Muscle of back (tissue), 13 donors: ENCODE measurements around the gene C11orf91. TPM values are rescaled to one million over a fixed set of nuclear protein-coding genes. Genes with fewer than 3 reads are reported as not detected.
"Not testable (repeated sequence)": the region's sequence is repeated elsewhere in the genome, so short reads cannot be mapped to it uniquely, and the experiment has no call there.

Source experiments
- DNase-seq, 3 donors: peaks; one replicate each; pipeline versions ENCODE4 v3.0.0 to v3.0.0-alpha.2; 2013
- long read RNA-seq, 9 donors: transcript quantifications; one replicate each; lab custom pipeline, GENCODE V29; 2026
- polyA plus RNA-seq, 10 donors: library from polyadenylated mRNA; unstranded; fragments of 120-200 nt; gene quantifications; one replicate each; pipeline ENCODE4 v1.2.1, GENCODE V29; 2013; ENCODE audit not compliant: insufficient read length in 10 of 10

Gene C11orf91, protein sequence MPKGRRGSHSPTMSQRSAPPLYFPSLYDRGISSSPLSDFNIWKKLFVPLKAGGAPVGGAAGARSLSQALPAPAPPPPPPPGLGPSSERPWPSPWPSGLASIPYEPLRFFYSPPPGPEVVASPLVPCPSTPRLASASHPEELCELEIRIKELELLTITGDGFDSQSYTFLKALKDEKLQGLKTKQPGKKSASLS
- not detected for polyA plus RNA-seq
- long read RNA-seq, donor 1 = 0 reads
- long read RNA-seq, donor 2 = 0 reads
- long read RNA-seq, donor 3 = 0 reads
- long read RNA-seq, donor 4 = 0 reads
- long read RNA-seq, donor 5 = 0 reads
- long read RNA-seq, donor 6 = 0 reads
- long read RNA-seq, donor 7 = 0 reads
- long read RNA-seq, donor 8 = 0 reads
- long read RNA-seq, donor 9 = 0 reads

- peak; percentile 97 to 99 (median 98) for DNase-seq
Measured at GRCh38 chr11:33700502-33701271, at the start of gene C11orf91. Gene C11orf91 (minus strand): TSS chr11:33700826. CDS start chr11:33700740, 86 bp downstream.

GRCh38 chr11:33747979-33748378 is 47.4 kb upstream of the C11orf91 start:
- DNase-seq = peak in 2 of 3 donors; percentile 61 to 70

GRCh38 chr11:33743291-33743690 is 42.7 kb upstream of the C11orf91 start:
- no peak for DNase-seq

DNA sequence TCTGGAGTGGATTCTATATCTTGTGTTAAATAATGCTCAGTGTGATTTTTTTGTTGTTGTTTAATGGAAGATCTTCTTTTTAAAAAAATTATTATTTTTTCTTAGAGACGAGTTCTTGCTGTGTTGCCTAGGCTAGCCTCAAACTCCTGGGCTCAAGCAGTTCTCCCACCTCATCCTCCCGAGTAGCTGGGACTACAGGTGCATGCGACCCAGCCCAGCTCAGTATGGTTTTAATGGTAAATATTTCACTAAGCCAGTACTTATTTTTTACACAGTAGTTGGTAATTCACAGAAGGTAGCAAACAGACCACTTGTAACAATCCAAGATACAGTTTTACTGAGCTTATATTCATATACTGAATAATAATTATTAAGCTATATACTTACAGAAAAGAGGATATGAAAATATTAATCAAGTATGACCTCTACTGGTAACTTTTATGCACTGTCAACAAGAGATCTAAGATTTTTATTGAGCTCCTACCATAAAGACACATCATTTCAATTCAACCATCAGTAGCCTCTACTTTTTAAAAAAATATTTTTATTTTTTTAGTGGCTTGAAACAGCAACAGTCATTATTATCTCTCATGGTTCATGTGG is 41.7 kb upstream of the C11orf91 start:
- peak in 2 of 3 donors; percentile 27 to 51 for DNase-seq

- DNase-seq = no peak
Measured at GRCh38 chr11:33741806-33742205, 41.2 kb upstream of the C11orf91 start.

DNA sequence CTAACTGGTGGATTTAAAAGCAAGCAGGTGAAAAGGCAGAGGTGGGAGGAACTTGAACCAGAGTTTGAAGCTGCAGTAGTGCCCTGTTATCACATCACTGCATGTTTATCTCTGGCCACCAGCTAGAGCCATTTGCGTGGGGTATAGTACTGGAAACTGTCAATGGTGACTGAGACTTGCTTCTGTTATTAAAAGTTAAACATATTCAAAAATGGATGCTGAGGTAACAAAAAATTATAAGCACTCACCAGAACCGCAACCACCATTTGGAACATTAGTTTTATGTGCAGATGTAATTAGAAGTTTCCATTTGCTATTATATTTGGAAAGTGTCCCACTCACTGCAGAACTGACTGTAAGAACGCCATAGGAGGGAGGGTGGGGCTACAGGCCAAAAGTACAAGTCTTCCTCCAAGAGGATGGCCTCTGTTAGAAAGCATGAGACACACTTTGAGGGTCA is 36.8 kb upstream of the C11orf91 start:
- DNase-seq = peak in 1 of 3 donors; percentile 59

DNA sequence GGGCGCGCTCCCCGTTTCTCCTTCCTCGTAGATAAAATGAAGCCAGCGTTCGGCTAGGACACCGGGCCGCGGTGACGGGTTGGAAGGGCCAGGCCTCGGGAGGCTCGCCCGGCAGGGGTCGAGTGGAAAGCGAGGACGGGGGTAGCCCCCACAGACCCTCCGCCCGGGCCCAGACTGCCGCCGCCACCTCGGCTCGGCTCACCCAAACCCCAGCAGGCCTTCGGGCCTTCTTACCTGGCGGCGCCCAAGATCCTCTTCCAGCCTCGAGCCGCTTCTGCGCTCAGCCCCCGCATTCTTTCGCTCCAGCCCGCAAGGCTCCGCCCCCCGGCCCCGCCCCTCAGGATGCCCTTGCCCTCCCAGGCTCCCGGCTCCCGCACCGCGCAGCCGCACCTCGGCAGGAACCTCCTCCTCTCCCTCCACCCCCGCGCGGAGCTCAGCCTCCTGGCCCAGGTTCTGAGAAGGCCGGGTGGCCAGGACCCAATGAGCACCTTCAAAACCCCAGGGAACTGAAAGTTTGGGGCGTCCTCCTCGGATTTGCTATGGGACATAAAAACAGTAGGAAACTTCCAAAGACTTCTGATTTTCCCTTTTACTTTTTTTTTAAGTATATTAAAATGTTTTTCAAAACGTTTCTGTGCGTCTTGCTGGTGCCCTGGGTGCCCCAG is 35.7 kb upstream of the C11orf91 start, which contains the start of gene CD59:
TSS of gene CD59 (minus strand) at position 276 of the 665 bp plus-strand sequence. CDS start 13,978 bp downstream, outside the sequence.
- DNase-seq = peak; percentile 86 to 95 (median 92)

DNA sequence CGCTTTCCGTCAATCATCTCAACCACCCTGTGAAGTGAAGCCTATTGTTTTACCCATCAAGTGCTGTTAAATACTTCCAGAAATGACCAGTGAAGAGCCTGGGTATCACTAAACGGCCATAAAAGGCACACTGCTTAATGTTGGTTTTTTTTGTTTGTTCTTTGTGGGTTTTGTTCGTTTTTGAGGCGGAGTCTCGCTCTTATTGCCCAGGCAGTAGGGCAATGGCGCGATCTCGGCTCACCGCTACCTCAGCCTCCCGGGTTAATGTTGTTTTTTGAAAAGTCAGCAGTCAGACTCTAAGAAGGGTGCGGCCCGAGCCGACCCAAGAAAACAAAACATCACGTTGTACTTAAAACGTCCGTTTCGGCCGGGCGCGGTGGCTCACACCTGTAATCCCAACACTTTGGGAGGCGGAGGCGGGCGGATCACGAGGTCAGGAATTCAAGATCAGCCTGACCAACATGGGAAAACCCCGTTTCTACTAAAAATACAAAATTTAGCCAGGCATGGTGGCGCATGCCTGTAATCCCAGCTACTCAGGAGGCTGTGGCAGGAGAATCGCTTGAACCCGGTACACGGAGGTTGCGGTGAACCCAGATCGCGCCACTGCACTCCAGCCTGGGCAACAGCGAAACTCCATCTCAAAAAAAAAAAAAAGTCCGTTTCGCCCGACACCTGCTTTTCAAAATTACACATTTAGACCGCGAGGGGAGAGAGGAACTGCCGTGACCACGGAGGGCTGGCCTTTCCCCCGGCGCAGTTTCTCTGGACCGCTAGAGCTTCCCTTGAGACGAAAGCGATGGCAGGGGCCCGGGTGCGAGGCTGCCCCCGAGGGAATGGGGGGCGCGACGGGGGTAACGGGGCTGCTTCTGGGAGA is 34.9 kb upstream of the C11orf91 start:
- peak in 2 of 3 donors; percentile 39 to 55 for DNase-seq

GRCh38 chr11:33734441-33735270 is 34.0 kb upstream of the C11orf91 start:
- DNase-seq = peak in 2 of 3 donors; percentile 61 to 80

DNA sequence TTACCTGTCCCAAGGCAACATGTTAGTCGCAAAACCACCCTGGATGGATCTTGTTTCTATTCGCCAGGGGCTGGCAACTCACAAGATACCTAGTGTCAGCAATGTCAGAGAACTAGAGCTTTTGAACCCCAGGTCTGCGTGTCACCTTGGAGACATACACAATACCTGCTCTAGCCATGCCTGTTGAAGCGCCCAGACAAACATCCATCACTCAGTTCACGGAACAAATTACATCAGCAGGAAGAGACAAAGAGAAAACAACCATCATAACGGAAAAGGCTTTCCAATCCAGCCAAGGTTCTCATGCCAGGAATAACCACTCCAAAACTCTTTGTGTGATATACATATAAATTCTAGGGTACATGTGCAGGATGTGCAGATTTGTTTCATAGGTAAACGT is 33.4 kb upstream of the C11orf91 start:
- peak in 1 of 3 donors; percentile 44 for DNase-seq

DNA sequence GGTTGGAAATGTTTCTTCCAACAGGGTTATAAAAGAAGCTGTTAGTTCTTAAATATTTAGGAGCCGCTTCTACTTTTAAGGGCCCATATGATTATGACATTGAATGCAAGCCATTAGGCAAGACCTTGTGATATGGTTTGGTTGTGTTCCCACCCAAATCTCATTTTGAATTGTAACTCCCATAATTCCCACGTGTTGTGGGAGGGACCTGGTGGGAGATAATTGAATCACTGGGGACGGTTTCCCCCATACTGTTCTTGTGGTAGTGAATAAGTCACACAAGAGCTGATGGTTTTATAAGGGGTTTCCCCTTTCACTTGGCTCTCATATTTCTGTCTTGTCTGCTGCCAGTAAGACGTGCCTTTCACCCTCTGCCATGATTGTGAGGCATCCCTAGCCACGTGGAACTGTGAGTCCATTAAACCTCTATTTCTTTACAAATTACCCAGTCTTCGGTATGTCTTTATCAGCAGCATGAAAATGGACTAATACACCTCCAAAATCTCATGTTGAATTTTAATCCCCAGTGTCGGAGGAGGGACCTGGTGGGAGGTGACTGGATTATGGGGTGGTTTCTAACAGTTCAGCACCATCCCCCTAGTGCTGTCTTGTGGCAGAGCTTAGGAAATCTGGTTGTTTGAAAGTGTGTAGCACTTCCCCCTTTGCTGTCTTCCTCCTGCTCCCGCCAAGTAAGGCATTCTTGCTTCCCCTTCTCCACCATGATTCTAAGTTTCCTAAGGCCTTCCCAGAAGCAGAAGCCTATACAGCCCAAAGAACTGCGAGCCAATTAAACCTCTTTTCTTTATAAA is 31.3 kb upstream of the C11orf91 start:
- DNase-seq = no peak

- DNase-seq = no peak
Measured at GRCh38 chr11:33730716-33731115, 30.1 kb upstream of the C11orf91 start.

DNA sequence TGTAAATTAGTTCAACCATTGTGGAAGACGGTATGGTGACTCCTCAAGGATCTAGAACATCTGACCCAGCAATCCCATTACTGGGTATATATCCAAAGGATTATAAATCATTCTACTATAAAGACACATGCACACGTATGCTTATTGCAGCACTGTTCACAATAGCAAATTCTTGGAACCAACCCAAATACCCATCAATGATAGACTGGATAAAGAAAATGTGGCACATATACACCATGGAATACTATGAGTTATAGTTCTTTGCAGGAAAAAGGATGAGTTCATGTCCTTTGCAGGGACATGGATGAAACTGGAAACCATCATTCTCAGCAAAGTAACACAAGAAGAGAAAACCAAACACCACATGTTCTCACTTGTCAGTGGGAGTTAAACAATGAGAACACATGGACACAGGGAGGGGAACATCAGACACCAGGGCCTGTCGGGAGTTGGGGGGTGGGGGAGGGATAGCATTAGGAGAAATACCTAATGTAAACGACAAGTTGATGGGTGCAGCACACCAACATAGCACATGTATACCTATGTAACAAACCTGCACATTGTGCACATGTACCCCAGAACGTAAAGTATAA is 28.5 kb upstream of the C11orf91 start:
- not testable (repeated sequence) for DNase-seq

DNA sequence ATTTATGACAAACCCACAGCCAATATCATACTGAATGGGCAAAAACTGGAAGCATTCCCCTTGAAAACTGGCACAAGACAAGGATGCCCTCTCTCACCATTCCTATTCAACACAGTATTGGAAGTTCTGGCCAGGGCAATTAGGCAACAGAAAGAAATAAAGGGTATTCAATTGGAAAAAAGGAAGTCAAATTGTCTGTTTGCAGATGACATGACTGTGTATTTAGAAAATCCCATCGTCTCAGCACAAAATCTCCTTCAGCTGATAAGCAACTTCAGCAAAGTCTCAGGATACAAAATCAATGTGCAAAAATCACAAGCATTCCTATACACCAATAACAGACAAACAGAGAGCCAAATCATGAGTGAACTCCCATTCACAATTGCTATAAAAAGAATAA is 26.9 kb upstream of the C11orf91 start:
- not testable (repeated sequence) for DNase-seq

DNA sequence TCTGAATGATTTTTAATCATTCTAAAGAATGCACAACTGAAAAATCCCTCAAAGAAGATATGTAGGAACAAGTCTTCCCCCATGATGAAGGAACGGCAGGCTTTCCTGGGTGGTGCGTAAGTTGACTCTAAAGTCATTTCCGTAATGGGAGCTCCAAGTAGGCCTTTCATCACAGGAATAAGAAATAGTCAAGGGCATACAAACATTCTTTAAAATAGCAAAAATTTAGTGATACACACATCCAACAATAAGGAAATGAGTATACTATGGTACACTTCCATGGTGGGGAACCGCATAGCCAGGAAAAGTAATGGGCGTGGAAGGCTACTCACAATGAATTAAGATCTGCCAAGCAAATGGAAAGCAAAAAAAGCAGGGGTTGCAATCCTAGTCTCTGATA is 24.9 kb upstream of the C11orf91 start:
- DNase-seq = no peak

DNA sequence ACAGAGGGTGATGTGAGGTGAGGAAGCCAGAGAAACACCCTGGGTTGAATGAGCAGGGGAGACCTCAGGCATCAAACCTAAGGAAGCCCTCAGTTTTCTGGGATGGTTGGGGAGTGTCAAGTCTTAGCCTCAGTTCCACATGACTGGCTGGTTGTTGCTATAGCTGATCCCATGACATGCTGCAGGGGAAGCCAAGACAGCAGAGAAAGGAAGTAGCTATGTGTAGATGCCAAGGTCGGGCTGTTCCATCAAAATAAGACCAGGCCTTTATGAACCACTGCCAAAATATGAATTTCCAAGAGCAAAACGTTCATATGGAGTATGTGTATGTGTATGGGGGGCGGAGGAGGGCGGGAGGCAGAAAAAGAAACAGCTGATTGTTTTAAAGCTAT is 24.0 kb upstream of the C11orf91 start:
- DNase-seq = peak in 2 of 3 donors; percentile 41 to 63

- DNase-seq = peak in 1 of 3 donors; percentile 92
Measured at GRCh38 chr11:33723238-33723881, 22.7 kb upstream of the C11orf91 start.
